Panc1 (cell line): Measurements from ENCODE around the gene ABLIM2. TPM values are rescaled to one million over a fixed set of nuclear protein-coding genes. Genes with fewer than 3 reads are reported as not detected.

Experiments
- ATAC-seq: fragments of 200-7000 bp; cut with Tn5 transposase; 2 replicates; pipeline ENCODE4 v1.9.1; 2020; ENCODE audit warnings: mild to moderate bottlenecking, moderate library complexity
- BruUV-seq: library from RNA; stranded (reverse); fragments of 400-500 nt; replicated peaks from 2 replicates; lab custom pipeline; 2021; lab: Mats Ljungman, UMichigan
- CTCF ChIA-PET: fragments of 300-600 bp; sonication (Branson Sonifier 250); formaldehyde crosslinking; loops from one replicate; lab custom pipeline; 2022; ENCODE audit warnings: antibody characterized with exemption; lab: Charles Lee
- POLR2A ChIA-PET: fragments of 300-600 bp; sonication (Branson Sonifier 250); formaldehyde crosslinking; loops from one replicate; lab custom pipeline; 2022; ENCODE audit warnings: antibody characterized with exemption; lab: Charles Lee
- DNase-seq: peaks from one replicate; pipeline ENCODE4 v3.0.0-alpha.2; 2010; ENCODE audit warnings: low read depth, low spot score
- H3K27ac ChIP-seq: 2 replicates; pipeline ENCODE4 v1.5.1; 2011; ENCODE audit warnings: mild to moderate bottlenecking, low read length, inconsistent platforms
- H3K27me3 ChIP-seq: fragments of 200-500 bp; sonication (Bioruptor generic); 2 replicates; pipeline ENCODE4 v1.6.0; 2014; ENCODE audit warnings: low read length, inconsistent platforms; ENCODE audit not compliant: control insufficient read depth, insufficient read depth
- H3K36me3 ChIP-seq: fragments of 200-500 bp; sonication (Bioruptor generic); 2 replicates; pipeline ENCODE4 v1.5.1; 2014; ENCODE audit warnings: inconsistent platforms, mild to moderate bottlenecking, low read length, moderate library complexity; ENCODE audit not compliant: control insufficient read depth, insufficient read depth
- H3K4me1 ChIP-seq: 2 replicates; pipeline ENCODE4 v1.5.1; 2011; ENCODE audit warnings: inconsistent platforms, mild to moderate bottlenecking, low read length, moderate library complexity; ENCODE audit not compliant: control insufficient read depth, insufficient read depth
- H3K4me3 ChIP-seq, 2 experiments: 2 replicates each; pipeline ENCODE4 v1.5.1; 2011 to 2012; ENCODE audit warnings: low read depth in 2 of 2, low read length in 2 of 2, mild to moderate bottlenecking in 2 of 2, inconsistent platforms in 1 of 2, moderate library complexity in 1 of 2
- H3K9me3 ChIP-seq: fragments of 200-500 bp; sonication (Bioruptor generic); 2 replicates; pipeline ENCODE4 v1.5.1; 2014; ENCODE audit warnings: low read depth, mild to moderate bottlenecking, inconsistent platforms, low read length, moderate library complexity; ENCODE audit not compliant: control insufficient read depth, insufficient read depth
- POLR2AphosphoS5 ChIP-seq: IDR thresholded peaks from 2 replicates; pipeline ENCODE4 v1.6.1; 2012; ENCODE audit warnings: mild to moderate bottlenecking, low read depth, low read length, moderate library complexity
- SIN3A ChIP-seq: IDR thresholded peaks from 2 replicates; pipeline ENCODE4 v1.6.1; 2012; ENCODE audit warnings: low read depth, mild to moderate bottlenecking, low read length, moderate library complexity, borderline replicate concordance; ENCODE audit not compliant: insufficient read depth
- TCF7L2 ChIP-seq: IDR thresholded peaks from 2 replicates; pipeline ENCODE4 v1.6.1; 2011; ENCODE audit warnings: mild to moderate bottlenecking, low read depth, low read length, inconsistent platforms
- in situ Hi-C: cut with HindIII; loops from 2 replicates; pipeline ENCODE4 v1.10.0; 2016; ENCODE audit warnings: low sequenced_read_pairs, low pct_unique_long_range_greater_than_20kb
- intact Hi-C: fragments of 100-400 bp; cut with micrococcal nuclease; formaldehyde crosslinking; loops from one replicate; pipeline ENCODE4 v1.10.0; 2022; ENCODE audit not compliant: unreplicated experiment
- total RNA-seq: library from RNA; stranded (reverse); gene quantifications from one replicate; pipeline ENCODE4 v1.2.1, GENCODE V29; 2021; ENCODE audit not compliant: unreplicated experiment
- TF ChIP-seq, protein P1 (sequence below): fragments of 450-650 bp; IDR thresholded peaks from 2 replicates; pipeline ENCODE4 v1.5.1; 2017; ENCODE audit warnings: mild to moderate bottlenecking
- TF ChIP-seq, protein P2 (sequence below), 2 experiments: IDR thresholded peaks; 2 replicates each; pipeline ENCODE4 v1.6.1; 2011 to 2012; ENCODE audit warnings: low read depth in 2 of 2, control low read depth in 1 of 2, low read length in 1 of 2, mild to moderate bottlenecking in 1 of 2, moderate library complexity in 1 of 2; ENCODE audit not compliant: insufficient read depth in 1 of 2

ABLIM2 gene
- total RNA-seq, 1 experiment from 2014 or later = 0.64 TPM

DNA sequence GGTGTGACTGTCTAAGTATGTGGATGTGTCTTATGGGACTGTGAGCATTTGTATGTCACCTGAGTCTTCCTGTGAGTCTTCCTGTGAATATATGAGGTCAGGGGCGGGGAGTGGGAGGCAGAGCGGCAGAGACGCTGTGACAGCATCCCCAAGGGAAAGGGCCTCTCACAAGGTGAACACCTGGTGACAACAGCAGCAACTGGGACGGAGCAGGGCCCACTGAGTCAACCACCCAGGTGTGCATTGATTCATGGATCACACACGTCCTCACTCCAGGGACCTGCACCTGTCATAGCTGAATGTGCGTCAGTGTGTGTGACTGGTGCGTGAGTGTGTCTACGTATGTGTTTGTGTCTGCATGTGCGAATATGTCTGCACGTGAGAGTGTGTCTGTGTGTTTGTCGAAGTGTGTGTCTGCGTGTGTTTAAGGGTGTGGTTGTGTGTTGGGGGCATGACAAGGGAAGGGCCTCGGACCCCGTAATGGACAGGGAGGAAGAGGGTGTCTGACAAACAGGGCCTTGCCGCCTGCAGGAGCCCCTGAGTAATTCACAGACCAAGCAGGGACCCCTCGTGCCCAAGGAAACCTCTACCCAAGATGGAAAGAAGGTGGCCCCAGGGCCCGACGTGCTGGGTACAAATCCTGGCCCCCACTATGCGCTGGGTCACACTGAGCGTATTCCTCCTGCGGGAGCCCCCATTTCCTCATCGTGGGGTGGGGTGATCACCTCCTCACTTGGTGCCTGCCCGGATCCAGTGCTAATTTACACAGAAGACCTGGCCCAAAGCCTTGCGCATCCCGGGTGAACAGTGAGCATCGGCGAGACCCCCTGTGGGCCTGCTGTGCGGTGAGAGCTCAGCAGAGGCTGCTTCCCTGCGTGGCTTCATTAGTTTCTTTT is 76.7 kb downstream of the ABLIM2 start:
- in situ Hi-C loops (no loop called here), intact Hi-C loops (no loop called here)
- BruUV-seq = no TSS peak
- ATAC-seq (no peak), DNase-seq (no peak)
- Histone ChIP-seq H3K27me3 (no peaks in the 10 kb centered on the region), H3K4me1 (peaks cover 5% of the 10 kb centered on the region; the same call in 1 of the 2 replicates), H3K36me3 (no peaks in the 10 kb centered on the region), H3K27ac (no peak overlapping the region), H3K9me3 (no peaks in the 10 kb centered on the region), H3K4me3 (no peak overlapping the region)
- ChIA-PET POLR2A (no interaction called here), CTCF (no interaction called here)
- TF ChIP-seq SIN3A (no peak), POLR2AphosphoS5 (no peak), TCF7L2 (no peak)
- TF ChIP-seq, protein P1, sequence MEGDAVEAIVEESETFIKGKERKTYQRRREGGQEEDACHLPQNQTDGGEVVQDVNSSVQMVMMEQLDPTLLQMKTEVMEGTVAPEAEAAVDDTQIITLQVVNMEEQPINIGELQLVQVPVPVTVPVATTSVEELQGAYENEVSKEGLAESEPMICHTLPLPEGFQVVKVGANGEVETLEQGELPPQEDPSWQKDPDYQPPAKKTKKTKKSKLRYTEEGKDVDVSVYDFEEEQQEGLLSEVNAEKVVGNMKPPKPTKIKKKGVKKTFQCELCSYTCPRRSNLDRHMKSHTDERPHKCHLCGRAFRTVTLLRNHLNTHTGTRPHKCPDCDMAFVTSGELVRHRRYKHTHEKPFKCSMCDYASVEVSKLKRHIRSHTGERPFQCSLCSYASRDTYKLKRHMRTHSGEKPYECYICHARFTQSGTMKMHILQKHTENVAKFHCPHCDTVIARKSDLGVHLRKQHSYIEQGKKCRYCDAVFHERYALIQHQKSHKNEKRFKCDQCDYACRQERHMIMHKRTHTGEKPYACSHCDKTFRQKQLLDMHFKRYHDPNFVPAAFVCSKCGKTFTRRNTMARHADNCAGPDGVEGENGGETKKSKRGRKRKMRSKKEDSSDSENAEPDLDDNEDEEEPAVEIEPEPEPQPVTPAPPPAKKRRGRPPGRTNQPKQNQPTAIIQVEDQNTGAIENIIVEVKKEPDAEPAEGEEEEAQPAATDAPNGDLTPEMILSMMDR = no peak
- TF ChIP-seq, protein P2, sequence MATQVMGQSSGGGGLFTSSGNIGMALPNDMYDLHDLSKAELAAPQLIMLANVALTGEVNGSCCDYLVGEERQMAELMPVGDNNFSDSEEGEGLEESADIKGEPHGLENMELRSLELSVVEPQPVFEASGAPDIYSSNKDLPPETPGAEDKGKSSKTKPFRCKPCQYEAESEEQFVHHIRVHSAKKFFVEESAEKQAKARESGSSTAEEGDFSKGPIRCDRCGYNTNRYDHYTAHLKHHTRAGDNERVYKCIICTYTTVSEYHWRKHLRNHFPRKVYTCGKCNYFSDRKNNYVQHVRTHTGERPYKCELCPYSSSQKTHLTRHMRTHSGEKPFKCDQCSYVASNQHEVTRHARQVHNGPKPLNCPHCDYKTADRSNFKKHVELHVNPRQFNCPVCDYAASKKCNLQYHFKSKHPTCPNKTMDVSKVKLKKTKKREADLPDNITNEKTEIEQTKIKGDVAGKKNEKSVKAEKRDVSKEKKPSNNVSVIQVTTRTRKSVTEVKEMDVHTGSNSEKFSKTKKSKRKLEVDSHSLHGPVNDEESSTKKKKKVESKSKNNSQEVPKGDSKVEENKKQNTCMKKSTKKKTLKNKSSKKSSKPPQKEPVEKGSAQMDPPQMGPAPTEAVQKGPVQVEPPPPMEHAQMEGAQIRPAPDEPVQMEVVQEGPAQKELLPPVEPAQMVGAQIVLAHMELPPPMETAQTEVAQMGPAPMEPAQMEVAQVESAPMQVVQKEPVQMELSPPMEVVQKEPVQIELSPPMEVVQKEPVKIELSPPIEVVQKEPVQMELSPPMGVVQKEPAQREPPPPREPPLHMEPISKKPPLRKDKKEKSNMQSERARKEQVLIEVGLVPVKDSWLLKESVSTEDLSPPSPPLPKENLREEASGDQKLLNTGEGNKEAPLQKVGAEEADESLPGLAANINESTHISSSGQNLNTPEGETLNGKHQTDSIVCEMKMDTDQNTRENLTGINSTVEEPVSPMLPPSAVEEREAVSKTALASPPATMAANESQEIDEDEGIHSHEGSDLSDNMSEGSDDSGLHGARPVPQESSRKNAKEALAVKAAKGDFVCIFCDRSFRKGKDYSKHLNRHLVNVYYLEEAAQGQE (IDR thresholded peaks at IDR 0.05; ENCODE audit: insufficient read depth in 1 of 2, low read depth in 2 of 2, low read length in 1 of 2) = no peak

DNA sequence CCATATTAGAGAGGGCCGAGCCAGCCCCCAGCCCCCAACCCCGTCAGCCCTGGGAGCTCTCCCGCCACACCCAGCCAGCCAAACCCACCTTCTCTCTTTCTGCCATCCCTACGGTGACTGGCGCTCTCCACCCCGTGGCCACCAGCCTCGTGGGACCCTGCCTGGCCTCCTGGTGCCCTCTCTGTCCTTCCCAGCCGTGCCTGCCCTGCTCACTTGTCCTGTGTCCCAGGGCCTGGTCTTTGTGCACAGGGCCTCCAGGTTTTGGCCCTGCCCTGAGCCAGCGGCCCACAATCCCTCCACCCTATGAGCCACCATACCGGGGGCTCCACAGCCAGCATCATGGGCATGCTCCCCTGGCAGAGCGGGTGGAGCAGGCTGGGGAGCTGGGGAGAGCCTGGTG is 77.4 kb downstream of the ABLIM2 start:
- Histone ChIP-seq H3K27me3 (no peaks in the 10 kb centered on the region), H3K27ac (no peak overlapping the region), H3K36me3 (no peaks in the 10 kb centered on the region), H3K4me3 (no peak overlapping the region), H3K9me3 (no peaks in the 10 kb centered on the region), H3K4me1 (peaks cover 5% of the 10 kb centered on the region; the same call in 1 of the 2 replicates)
- ATAC-seq = no peak
- ChIA-PET CTCF (no interaction called here), POLR2A (interaction anchor here (0.5 kb wide), 1 partner anchor 237 kb away, joined by 3 read pairs; no protein-coding TSS in a partner anchor)
- DNase-seq = no peak
- intact Hi-C loops = no loop called here
- BruUV-seq = no TSS peak
- in situ Hi-C loops = no loop called here
- TF ChIP-seq, protein P2 (IDR thresholded peaks at IDR 0.05; ENCODE audit: insufficient read depth in 1 of 2, low read depth in 2 of 2, low read length in 1 of 2) = no peak
- no peak for TF ChIP-seq POLR2AphosphoS5
